ENCODE measurements around the gene DCPS. TPM values are rescaled to one million over a fixed set of nuclear protein-coding genes. Genes with fewer than 3 reads are reported as not detected.

Gene DCPS
- total RNA-seq, 1 donor from 2014 or later, result 11.3 TPM

GRCh38 chr11:126288237-126288636, 15.6 kb upstream of the DCPS start:
- no peaks in the 10 kb centered on the region for H3K27me3 ChIP-seq (ENCODE audit: insufficient read depth, low read length)
- peaks cover 13% of the 10 kb centered on the region for H4K20me1 ChIP-seq (ENCODE audit: insufficient read depth, low read length)
- H3K4me1 ChIP-seq (ENCODE audit: insufficient read depth, low read length), result peaks cover 11% of the 10 kb centered on the region
- H3K36me3 Mint-ChIP-seq (ENCODE audit: low read depth, unreplicated experiment), result peaks cover 10% of the 10 kb centered on the region
- DNase-seq (ENCODE audit: low read depth) (no peak), FAIRE-seq (no peak)
- H3K27ac ChIP-seq (ENCODE audit: low read depth, low read length), result no peak overlapping the region
- H3K27ac Mint-ChIP-seq (ENCODE audit: unreplicated experiment), result no peak overlapping the region
- H3K9ac ChIP-seq (ENCODE audit: low read length), result no peak overlapping the region
- peaks cover 10% of the 10 kb centered on the region for H3K36me3 ChIP-seq (ENCODE audit: insufficient read depth, low read length)
- H3K4me3 ChIP-seq (ENCODE audit: insufficient read depth, low read depth, low read length), result no peak overlapping the region
- H3K4me3 Mint-ChIP-seq (ENCODE audit: unreplicated experiment), result no peak overlapping the region
- H3K9me3 ChIP-seq (ENCODE audit: insufficient read depth, low read depth, low read length), result no peaks in the 10 kb centered on the region
- no peaks in the 10 kb centered on the region for H3K27me3 Mint-ChIP-seq (ENCODE audit: low read depth, unreplicated experiment)
- peaks cover 7% of the 10 kb centered on the region for H3K79me2 ChIP-seq (ENCODE audit: insufficient read depth, low read length)
- no peaks in the 10 kb centered on the region for H3K9me3 Mint-ChIP-seq (ENCODE audit: unreplicated experiment)
- H2AFZ ChIP-seq (ENCODE audit: low read depth, low read length), result no peak overlapping the region
- TF ChIP-seq EZH2 (IDR thresholded peaks at IDR 0.05; ENCODE audit: insufficient read depth, low read length), result no peak
- no peak overlapping the region for H3K4me2 ChIP-seq (ENCODE audit: low read length)
- H3K4me1 Mint-ChIP-seq (ENCODE audit: low read depth, unreplicated experiment), result peaks cover 8% of the 10 kb centered on the region

GRCh38 chr11:126290887-126291286, 13.0 kb upstream of the DCPS start:
- Histone ChIP-seq H4K20me1 (ENCODE audit: insufficient read depth, low read length) (peaks cover 12% of the 10 kb centered on the region), H3K4me2 (ENCODE audit: low read length) (no peak overlapping the region), H3K9ac (ENCODE audit: low read length) (no peak overlapping the region), H2AFZ (ENCODE audit: low read depth, low read length) (no peak overlapping the region), H3K27me3 (ENCODE audit: insufficient read depth, low read length) (no peaks in the 10 kb centered on the region), H3K27ac (ENCODE audit: low read depth, low read length) (no peak overlapping the region), H3K4me1 (ENCODE audit: insufficient read depth, low read length) (no peaks in the 10 kb centered on the region), H3K9me3 (ENCODE audit: insufficient read depth, low read depth, low read length) (no peaks in the 10 kb centered on the region), H3K79me2 (ENCODE audit: insufficient read depth, low read length) (peaks cover 5% of the 10 kb centered on the region), H3K36me3 (ENCODE audit: insufficient read depth, low read length) (peaks cover 10% of the 10 kb centered on the region), H3K4me3 (ENCODE audit: insufficient read depth, low read depth, low read length) (no peak overlapping the region)
- no peak for TF ChIP-seq CTCF (IDR thresholded peaks at IDR 0.05; ENCODE audit: insufficient read depth, low read depth, low read length)
- TF ChIP-seq EZH2 (IDR thresholded peaks at IDR 0.05; ENCODE audit: insufficient read depth, low read length), result no peak
- Mint-ChIP-seq H3K4me3 (ENCODE audit: unreplicated experiment) (no peak overlapping the region), H3K27ac (ENCODE audit: unreplicated experiment) (no peak overlapping the region), H3K4me1 (ENCODE audit: low read depth, unreplicated experiment) (no peaks in the 10 kb centered on the region), H3K36me3 (ENCODE audit: low read depth, unreplicated experiment) (peaks cover 14% of the 10 kb centered on the region), H3K27me3 (ENCODE audit: low read depth, unreplicated experiment) (no peaks in the 10 kb centered on the region), H3K9me3 (ENCODE audit: unreplicated experiment) (no peaks in the 10 kb centered on the region)
- DNase-seq (ENCODE audit: low read depth), result no peak
- no peak for FAIRE-seq

DNA sequence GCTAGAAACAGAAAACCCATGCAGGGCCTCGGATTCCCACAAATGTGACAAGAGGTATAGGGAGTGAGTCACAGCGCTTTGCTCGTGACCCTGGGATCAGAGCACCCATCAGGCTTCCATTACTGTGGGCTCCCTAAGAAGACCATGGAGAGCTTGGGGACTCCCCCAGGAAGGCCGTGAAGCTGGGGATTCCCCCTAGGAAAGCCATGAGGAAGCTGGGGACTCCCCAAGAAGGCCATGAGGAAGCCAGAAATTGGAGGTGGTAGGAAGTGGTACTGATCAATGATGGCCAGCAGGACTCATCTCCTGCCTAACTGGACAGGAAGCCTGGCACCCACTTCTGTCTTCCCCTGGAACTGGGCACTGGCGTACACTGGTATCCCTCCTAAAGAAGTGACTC, 10.1 kb upstream of the DCPS start:
- Mint-ChIP-seq H3K27ac (ENCODE audit: unreplicated experiment) (no peak overlapping the region), H3K4me1 (ENCODE audit: low read depth, unreplicated experiment) (no peaks in the 10 kb centered on the region), H3K36me3 (ENCODE audit: low read depth, unreplicated experiment) (peaks cover 14% of the 10 kb centered on the region), H3K9me3 (ENCODE audit: unreplicated experiment) (no peaks in the 10 kb centered on the region), H3K4me3 (ENCODE audit: unreplicated experiment) (no peak overlapping the region), H3K27me3 (ENCODE audit: low read depth, unreplicated experiment) (no peaks in the 10 kb centered on the region)
- Histone ChIP-seq H2AFZ (ENCODE audit: low read depth, low read length) (no peak overlapping the region), H3K27ac (ENCODE audit: low read depth, low read length) (no peak overlapping the region), H4K20me1 (ENCODE audit: insufficient read depth, low read length) (peaks cover 5% of the 10 kb centered on the region), H3K4me3 (ENCODE audit: insufficient read depth, low read depth, low read length) (no peak overlapping the region), H3K4me2 (ENCODE audit: low read length) (no peak overlapping the region), H3K4me1 (ENCODE audit: insufficient read depth, low read length) (no peaks in the 10 kb centered on the region), H3K36me3 (ENCODE audit: insufficient read depth, low read length) (peaks cover 10% of the 10 kb centered on the region), H3K9ac (ENCODE audit: low read length) (no peak overlapping the region), H3K79me2 (ENCODE audit: insufficient read depth, low read length) (no peaks in the 10 kb centered on the region), H3K27me3 (ENCODE audit: insufficient read depth, low read length) (no peaks in the 10 kb centered on the region), H3K9me3 (ENCODE audit: insufficient read depth, low read depth, low read length) (no peaks in the 10 kb centered on the region)
- TF ChIP-seq CTCF (IDR thresholded peaks at IDR 0.05; ENCODE audit: insufficient read depth, low read depth, low read length) (no peak), EZH2 (IDR thresholded peaks at IDR 0.05; ENCODE audit: insufficient read depth, low read length) (no peak)
- no peak for DNase-seq (ENCODE audit: low read depth)
- FAIRE-seq, result no peak

Measured in astrocyte (in vitro differentiated cells and primary cell).